ENCODE measurements around the gene ARHGAP10.
A peak's percentile ranks its signal among the peaks of the same experiment; 100 is the strongest.

Gene ARHGAP10

DNA sequence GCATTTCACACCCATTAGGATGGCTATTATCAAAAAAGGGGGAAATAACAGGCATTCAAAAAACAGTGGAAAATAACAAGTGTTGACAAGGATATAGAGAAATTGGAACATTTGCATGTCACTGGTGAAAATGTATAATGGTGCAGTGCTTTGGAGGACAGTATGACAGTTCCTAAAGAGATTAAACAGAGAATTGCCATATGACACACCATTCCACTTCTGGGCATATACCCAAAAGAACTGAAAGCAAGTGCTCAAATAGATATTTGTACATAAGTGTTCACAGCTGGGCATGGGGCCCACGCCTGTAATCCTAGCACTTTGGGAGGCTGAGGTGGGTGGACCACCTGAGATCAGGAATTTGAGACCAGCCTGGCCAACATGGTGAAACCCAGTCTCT is 362.3 kb downstream of the ARHGAP10 start:
- Histone ChIP-seq H2BK5ac (ENCODE audit: low read depth, low read length, poor library complexity, severe bottlenecking) (no peak overlapping the region), H3K18ac (ENCODE audit: low read depth in 1 of 2, low read length in 2 of 2) (no peak overlapping the region), H3K4me2 (ENCODE audit: low read length, poor library complexity, severe bottlenecking) (no peak overlapping the region), H4K91ac (ENCODE audit: low read length) (no peak overlapping the region), H3K9me3 (ENCODE audit: control insufficient read depth, low read length) (no peaks in the 10 kb centered on the region), H2BK15ac (ENCODE audit: low read depth, poor library complexity, severe bottlenecking) (no peak overlapping the region), H3K27ac (ENCODE audit: low read length, poor library complexity, severe bottlenecking) (no peak overlapping the region), H4K8ac (ENCODE audit: low read length) (no peak overlapping the region), H2AFZ (ENCODE audit: low read depth, low read length) (no peak overlapping the region), H2AK5ac (ENCODE audit: low read length, severe bottlenecking) (no peak overlapping the region), H2BK12ac (ENCODE audit: low read length in 2 of 2) (no peak overlapping the region), H3K4me1 (ENCODE audit: control insufficient read depth, insufficient read depth, low read depth, low read length) (peaks cover 5% of the 10 kb centered on the region), H3K79me1 (replicated peaks; ENCODE audit: low read length, poor library complexity, severe bottlenecking) (no peaks in the 10 kb centered on the region), H3K23ac (ENCODE audit: low read length in 2 of 2) (no peak overlapping the region), H3K36me3 (ENCODE audit: control insufficient read depth in 1 of 2, insufficient read depth in 2 of 2, low read depth in 1 of 2, low read length in 2 of 2) (peaks cover 0 to 17% of the 10 kb centered on the region in 2 experiments), H2BK120ac (ENCODE audit: low read depth, low read length) (no peak overlapping the region), H3K14ac (ENCODE audit: low read length in 2 of 2) (no peak overlapping the region), H3K4ac (ENCODE audit: low read depth in 1 of 2, low read length in 2 of 2) (no peak overlapping the region), H3K4me3 (ENCODE audit: insufficient read depth in 1 of 2, low read depth in 1 of 2, low read length in 2 of 2) (no peak overlapping the region), H3K27me3 (ENCODE audit: control insufficient read depth in 1 of 2, insufficient read depth in 1 of 2, low read length in 2 of 2) (no peaks in the 10 kb centered on the region), H3K9ac (ENCODE audit: low read length) (no peak overlapping the region)
- DNase-seq = no peak
- 100% methylated on average over 1 of the region's 1 CpG for WGBS

DNA sequence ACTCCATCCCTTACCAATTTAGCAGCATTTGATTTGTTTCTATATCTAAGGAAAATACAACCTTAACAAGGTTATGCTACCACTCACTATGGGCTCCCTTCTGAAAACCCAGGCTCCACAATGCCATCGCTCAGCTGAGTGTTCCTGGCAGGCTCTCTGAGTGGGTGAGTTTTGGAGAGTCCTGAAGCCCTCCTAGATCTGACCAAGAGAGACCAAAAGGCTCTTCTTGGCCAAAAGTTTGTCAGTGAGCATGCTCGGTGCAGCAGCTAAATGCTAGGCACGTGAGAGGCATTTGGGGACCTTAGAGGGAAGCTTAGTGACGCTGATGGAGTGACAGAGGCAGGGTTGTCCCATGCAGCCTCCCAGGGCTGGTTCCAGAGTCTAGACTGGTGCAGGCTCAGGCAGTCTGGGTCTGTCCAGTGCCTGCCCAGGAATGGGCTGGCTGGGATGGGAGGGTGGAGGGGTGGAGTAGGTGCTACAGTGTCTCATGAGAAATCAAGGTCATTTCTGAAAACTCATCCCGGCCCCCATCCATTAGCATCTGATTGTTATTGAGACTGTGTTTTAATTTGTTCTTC is 363.5 kb downstream of the ARHGAP10 start:
- Histone ChIP-seq H2AFZ (ENCODE audit: low read depth, low read length) (no peak overlapping the region), H3K4me1 (ENCODE audit: control insufficient read depth, insufficient read depth, low read depth, low read length) (peaks cover 5% of the 10 kb centered on the region)
- 93% methylated on average over 4 of the region's 5 CpGs for WGBS

DNA sequence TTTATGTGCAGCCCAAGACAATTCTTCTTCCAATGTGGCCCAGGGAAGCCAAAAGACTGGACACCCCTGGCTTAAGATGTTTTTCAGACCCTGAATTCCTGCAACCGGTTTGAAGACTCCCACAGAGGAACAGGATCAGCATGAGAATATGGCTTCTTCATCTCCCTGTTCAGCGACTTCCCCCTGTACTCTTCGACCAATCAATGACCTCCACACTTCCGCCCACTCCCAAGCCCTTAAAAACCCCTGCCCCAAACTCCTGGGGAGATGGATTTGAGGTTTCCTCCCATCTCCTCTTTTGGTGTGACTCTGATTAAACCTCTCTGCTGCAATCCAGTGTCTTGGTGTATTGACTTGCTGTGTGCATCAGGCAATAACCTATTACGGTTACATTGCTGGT is 365.9 kb downstream of the ARHGAP10 start:
- H3K23ac ChIP-seq (ENCODE audit: low read length in 2 of 2) = no peak overlapping the region
- H3K27me3 ChIP-seq (ENCODE audit: control insufficient read depth in 1 of 2, insufficient read depth in 1 of 2, low read length in 2 of 2) = no peaks in the 10 kb centered on the region
- H3K27ac ChIP-seq (ENCODE audit: low read length, poor library complexity, severe bottlenecking) = no peak overlapping the region
- peaks cover 0 to 13% of the 10 kb centered on the region in 2 experiments for H3K36me3 ChIP-seq (ENCODE audit: control insufficient read depth in 1 of 2, insufficient read depth in 2 of 2, low read depth in 1 of 2, low read length in 2 of 2)
- H2BK12ac ChIP-seq (ENCODE audit: low read length in 2 of 2) = no peak overlapping the region
- no peak overlapping the region for H3K9ac ChIP-seq (ENCODE audit: low read length)
- H2BK15ac ChIP-seq (ENCODE audit: low read depth, poor library complexity, severe bottlenecking) = no peak overlapping the region
- no peak overlapping the region for H4K8ac ChIP-seq (ENCODE audit: low read length)
- no peak for DNase-seq
- no peaks in the 10 kb centered on the region for H3K79me1 ChIP-seq (replicated peaks; ENCODE audit: low read length, poor library complexity, severe bottlenecking)
- no peak overlapping the region for H3K4me2 ChIP-seq (ENCODE audit: low read length, poor library complexity, severe bottlenecking)
- H2AFZ ChIP-seq (ENCODE audit: low read depth, low read length) = no peak overlapping the region
- H4K91ac ChIP-seq (ENCODE audit: low read length) = no peak overlapping the region
- no peaks in the 10 kb centered on the region for H3K9me3 ChIP-seq (ENCODE audit: control insufficient read depth, low read length)
- no peak overlapping the region for H2AK5ac ChIP-seq (ENCODE audit: low read length, severe bottlenecking)
- H3K18ac ChIP-seq (ENCODE audit: low read depth in 1 of 2, low read length in 2 of 2) = no peak overlapping the region
- H3K4me3 ChIP-seq (ENCODE audit: insufficient read depth in 1 of 2, low read depth in 1 of 2, low read length in 2 of 2) = no peak overlapping the region
- H2BK5ac ChIP-seq (ENCODE audit: low read depth, low read length, poor library complexity, severe bottlenecking) = no peak overlapping the region
- no peak overlapping the region for H3K4ac ChIP-seq (ENCODE audit: low read depth in 1 of 2, low read length in 2 of 2)
- no peaks in the 10 kb centered on the region for H3K4me1 ChIP-seq (ENCODE audit: control insufficient read depth, insufficient read depth, low read depth, low read length)
- no peak overlapping the region for H3K14ac ChIP-seq (ENCODE audit: low read length in 2 of 2)
- 83% methylated on average over 5 of the region's 5 CpGs for WGBS
- no peak overlapping the region for H2BK120ac ChIP-seq (ENCODE audit: low read depth, low read length)

More for the DNA sequence above, 363.5 kb downstream of the ARHGAP10 start:
- Histone ChIP-seq H3K27me3 (ENCODE audit: control insufficient read depth in 1 of 2, insufficient read depth in 1 of 2, low read length in 2 of 2) (no peaks in the 10 kb centered on the region), H3K9ac (ENCODE audit: low read length) (no peak overlapping the region), H3K4ac (ENCODE audit: low read depth in 1 of 2, low read length in 2 of 2) (no peak overlapping the region), H2BK15ac (ENCODE audit: low read depth, poor library complexity, severe bottlenecking) (no peak overlapping the region), H3K4me2 (ENCODE audit: low read length, poor library complexity, severe bottlenecking) (no peak overlapping the region), H3K79me1 (replicated peaks; ENCODE audit: low read length, poor library complexity, severe bottlenecking) (no peaks in the 10 kb centered on the region), H3K27ac (ENCODE audit: low read length, poor library complexity, severe bottlenecking) (no peak overlapping the region), H2AK5ac (ENCODE audit: low read length, severe bottlenecking) (no peak overlapping the region), H2BK12ac (ENCODE audit: low read length in 2 of 2) (no peak overlapping the region), H2BK120ac (ENCODE audit: low read depth, low read length) (no peak overlapping the region), H3K23ac (ENCODE audit: low read length in 2 of 2) (no peak overlapping the region), H3K18ac (ENCODE audit: low read depth in 1 of 2, low read length in 2 of 2) (no peak overlapping the region), H2BK5ac (ENCODE audit: low read depth, low read length, poor library complexity, severe bottlenecking) (no peak overlapping the region), H3K14ac (ENCODE audit: low read length in 2 of 2) (peak overlapping the region in 1 of 2 experiments; percentile 86), H3K36me3 (ENCODE audit: control insufficient read depth in 1 of 2, insufficient read depth in 2 of 2, low read depth in 1 of 2, low read length in 2 of 2) (peaks cover 0 to 17% of the 10 kb centered on the region in 2 experiments), H3K4me3 (ENCODE audit: insufficient read depth in 1 of 2, low read depth in 1 of 2, low read length in 2 of 2) (no peak overlapping the region), H4K91ac (ENCODE audit: low read length) (no peak overlapping the region), H3K9me3 (ENCODE audit: control insufficient read depth, low read length) (no peaks in the 10 kb centered on the region), H4K8ac (ENCODE audit: low read length) (no peak overlapping the region)
- no peak for DNase-seq

DNA sequence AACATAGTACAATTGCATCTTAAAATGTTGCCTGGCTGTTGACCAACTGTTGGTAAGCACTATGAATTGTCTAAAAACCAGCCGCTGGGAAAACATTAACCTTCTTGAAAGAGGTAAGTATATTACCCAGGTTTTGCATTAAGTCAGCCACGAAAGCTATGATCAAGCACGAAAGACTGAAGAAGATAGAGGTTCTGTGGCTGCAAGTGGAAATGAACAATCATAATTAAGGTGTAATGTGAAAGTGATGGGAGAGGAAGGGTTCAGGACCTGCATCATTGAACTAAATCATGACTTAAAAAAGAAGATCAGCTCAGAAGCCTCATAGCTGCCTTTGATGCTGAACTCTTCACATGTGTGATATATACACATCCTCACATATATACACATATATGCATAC is 369.3 kb downstream of the ARHGAP10 start:
- no peak overlapping the region for H4K91ac ChIP-seq (ENCODE audit: low read length)
- no peak overlapping the region for H3K14ac ChIP-seq (ENCODE audit: low read length in 2 of 2)
- H3K27ac ChIP-seq (ENCODE audit: low read length, poor library complexity, severe bottlenecking) = no peak overlapping the region
- H2AFZ ChIP-seq (ENCODE audit: low read depth, low read length) = no peak overlapping the region
- peaks cover 5% of the 10 kb centered on the region for H3K9me3 ChIP-seq (ENCODE audit: control insufficient read depth, low read length)
- H2BK5ac ChIP-seq (ENCODE audit: low read depth, low read length, poor library complexity, severe bottlenecking) = no peak overlapping the region
- H2BK120ac ChIP-seq (ENCODE audit: low read depth, low read length) = no peak overlapping the region
- H3K4me1 ChIP-seq (ENCODE audit: control insufficient read depth, insufficient read depth, low read depth, low read length) = no peaks in the 10 kb centered on the region
- no peak overlapping the region for H3K9ac ChIP-seq (ENCODE audit: low read length)
- H3K4ac ChIP-seq (ENCODE audit: low read depth in 1 of 2, low read length in 2 of 2) = no peak overlapping the region
- H3K4me2 ChIP-seq (ENCODE audit: low read length, poor library complexity, severe bottlenecking) = no peak overlapping the region
- H3K79me1 ChIP-seq (replicated peaks; ENCODE audit: low read length, poor library complexity, severe bottlenecking) = no peaks in the 10 kb centered on the region
- H2BK15ac ChIP-seq (ENCODE audit: low read depth, poor library complexity, severe bottlenecking) = no peak overlapping the region
- H3K18ac ChIP-seq (ENCODE audit: low read depth in 1 of 2, low read length in 2 of 2) = no peak overlapping the region
- no peak overlapping the region for H3K4me3 ChIP-seq (ENCODE audit: insufficient read depth in 1 of 2, low read depth in 1 of 2, low read length in 2 of 2)
- no peak overlapping the region for H2AK5ac ChIP-seq (ENCODE audit: low read length, severe bottlenecking)
- 95% methylated on average over 3 of the region's 3 CpGs for WGBS
- H3K27me3 ChIP-seq (ENCODE audit: control insufficient read depth in 1 of 2, insufficient read depth in 1 of 2, low read length in 2 of 2) = no peaks in the 10 kb centered on the region
- no peak for DNase-seq
- H2BK12ac ChIP-seq (ENCODE audit: low read length in 2 of 2) = no peak overlapping the region
- H3K23ac ChIP-seq (ENCODE audit: low read length in 2 of 2) = no peak overlapping the region
- H4K8ac ChIP-seq (ENCODE audit: low read length) = no peak overlapping the region
- peaks cover 0 to 7% of the 10 kb centered on the region in 2 experiments for H3K36me3 ChIP-seq (ENCODE audit: control insufficient read depth in 1 of 2, insufficient read depth in 2 of 2, low read depth in 1 of 2, low read length in 2 of 2)

Measured in mesenchymal stem cell (in vitro differentiated cells and primary cell).